ENCODE results near the gene FGF14.

FGF14 gene

DNA sequence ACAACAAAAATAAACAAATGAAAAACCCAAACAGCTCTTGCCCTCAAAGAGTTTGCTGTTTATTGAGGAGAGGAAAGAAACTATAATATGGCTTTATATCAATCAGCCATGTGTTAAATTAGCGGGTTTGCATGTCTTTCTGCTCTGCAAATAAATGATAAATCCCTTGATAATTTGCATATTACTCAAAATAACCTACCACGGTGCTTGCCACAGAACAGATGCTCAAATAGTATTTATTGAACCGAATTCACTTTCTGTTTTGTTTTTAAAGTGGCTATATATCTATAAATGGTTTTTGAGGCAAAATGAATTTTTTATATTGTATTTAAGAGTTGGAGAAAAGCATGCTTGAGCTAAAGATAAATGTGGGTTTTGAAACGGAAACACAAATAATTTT lies 521.3 kb downstream of the FGF14 start:
- H3K79me2 ChIP-seq (ENCODE audit: control insufficient read depth, insufficient read depth, low read length, unreplicated experiment) = no peaks in the 10 kb centered on the region
- no peaks in the 10 kb centered on the region for H3K36me3 ChIP-seq (ENCODE audit: insufficient read depth, low read length)
- H3K27ac ChIP-seq (ENCODE audit: low read depth, low read length) = no peak overlapping the region
- no peak overlapping the region for H3K4me3 ChIP-seq (ENCODE audit: low read depth, low read length)
- H3K4me1 ChIP-seq (ENCODE audit: control insufficient read depth, insufficient read depth, low read length, unreplicated experiment) = peaks cover 3% of the 10 kb centered on the region
- no peaks in the 10 kb centered on the region; the same call in 1 of the 2 replicates for H3K27me3 ChIP-seq (ENCODE audit: insufficient read depth, low read length)
- no peak overlapping the region for H2AFZ ChIP-seq (ENCODE audit: low read length, unreplicated experiment)

DNA sequence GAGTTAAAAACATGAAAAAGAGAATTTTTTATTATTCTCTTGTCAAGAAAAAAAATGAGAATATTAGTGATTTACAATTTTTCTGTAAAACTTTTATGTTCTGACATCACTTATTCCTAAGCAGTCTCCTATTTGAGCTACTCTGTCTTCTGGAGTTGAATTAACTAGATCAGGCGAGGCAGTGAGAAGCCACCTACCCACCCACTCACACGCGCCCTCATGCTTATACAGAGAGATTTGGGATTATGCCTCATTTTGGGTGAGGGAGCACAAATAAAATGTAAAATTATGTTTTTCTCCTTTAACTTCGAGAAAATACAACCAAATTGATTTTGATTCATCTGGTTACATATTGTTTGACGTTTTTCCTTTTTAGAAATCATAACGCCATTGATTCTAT lies 524.9 kb downstream of the FGF14 start:
- H3K27me3 ChIP-seq (ENCODE audit: insufficient read depth, low read length) = no peaks in the 10 kb centered on the region
- no peaks in the 10 kb centered on the region for H3K79me2 ChIP-seq (ENCODE audit: control insufficient read depth, insufficient read depth, low read length, unreplicated experiment)
- H3K4me1 ChIP-seq (ENCODE audit: control insufficient read depth, insufficient read depth, low read length, unreplicated experiment) = peaks cover 13% of the 10 kb centered on the region
- H2AFZ ChIP-seq (ENCODE audit: low read length, unreplicated experiment) = no peak overlapping the region
- H3K27ac ChIP-seq (ENCODE audit: low read depth, low read length) = no peak overlapping the region
- no peaks in the 10 kb centered on the region for H3K36me3 ChIP-seq (ENCODE audit: insufficient read depth, low read length)
- H3K4me3 ChIP-seq (ENCODE audit: low read depth, low read length) = no peak overlapping the region

DNA sequence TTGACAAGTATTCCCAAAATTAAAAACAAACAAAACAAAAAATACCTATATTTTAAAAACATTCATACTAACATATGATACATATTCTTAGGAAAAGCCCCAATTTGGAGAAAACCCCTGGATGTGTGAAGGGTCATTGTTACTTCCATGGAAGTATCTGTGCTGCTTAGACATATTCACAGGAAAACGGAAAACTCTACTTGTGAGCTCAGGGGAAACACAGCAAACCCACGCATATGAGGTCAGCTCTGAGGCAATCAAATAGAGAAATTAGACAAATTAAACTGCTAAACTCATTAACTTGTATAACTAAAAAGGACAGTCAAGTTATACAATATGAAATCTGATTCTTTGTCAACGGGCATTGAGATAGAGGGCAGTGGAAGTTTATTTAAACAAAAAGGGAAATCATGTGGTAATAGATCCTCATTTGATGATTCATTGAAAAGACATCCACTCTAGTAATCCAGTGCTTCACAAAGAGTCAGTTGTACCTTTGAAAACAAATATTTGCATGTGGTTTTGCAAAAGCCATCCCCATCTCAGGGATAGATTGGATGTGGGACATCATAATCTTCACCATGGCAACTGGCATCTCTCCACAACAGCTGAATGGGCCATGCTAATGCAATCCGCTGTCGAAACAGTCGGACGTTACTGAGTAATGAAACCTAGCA lies 526.0 kb downstream of the FGF14 start:
- Histone ChIP-seq H3K36me3 (ENCODE audit: insufficient read depth, low read length) (no peaks in the 10 kb centered on the region), H3K4me1 (ENCODE audit: control insufficient read depth, insufficient read depth, low read length, unreplicated experiment) (peaks cover 13% of the 10 kb centered on the region), H3K4me3 (ENCODE audit: low read depth, low read length) (no peak overlapping the region), H2AFZ (ENCODE audit: low read length, unreplicated experiment) (no peak overlapping the region), H3K27me3 (ENCODE audit: insufficient read depth, low read length) (no peaks in the 10 kb centered on the region), H3K79me2 (ENCODE audit: control insufficient read depth, insufficient read depth, low read length, unreplicated experiment) (no peaks in the 10 kb centered on the region), H3K27ac (ENCODE audit: low read depth, low read length) (no peak overlapping the region)

DNA sequence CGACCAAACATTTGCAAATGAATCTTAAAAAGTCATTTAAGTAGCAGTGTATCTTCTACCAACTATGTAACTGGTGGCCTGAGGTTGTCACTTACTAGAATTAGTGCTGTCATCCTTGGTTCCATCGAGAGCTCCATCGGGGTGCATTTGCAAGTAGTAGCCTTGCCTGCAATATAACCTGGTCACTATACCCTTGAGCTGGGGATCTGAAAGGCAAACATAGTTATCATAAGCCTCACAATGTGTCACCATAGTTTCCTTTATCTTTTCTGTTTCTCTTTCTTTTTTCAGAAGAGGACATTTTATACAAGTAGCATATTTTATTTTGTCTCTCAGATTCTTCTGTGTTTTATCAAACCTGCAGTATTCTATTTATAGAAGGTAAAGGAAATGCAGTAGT lies 526.8 kb downstream of the FGF14 start:
- no peak overlapping the region for H3K4me3 ChIP-seq (ENCODE audit: low read depth, low read length)
- H2AFZ ChIP-seq (ENCODE audit: low read length, unreplicated experiment) = no peak overlapping the region
- no peaks in the 10 kb centered on the region for H3K79me2 ChIP-seq (ENCODE audit: control insufficient read depth, insufficient read depth, low read length, unreplicated experiment)
- no peaks in the 10 kb centered on the region for H3K36me3 ChIP-seq (ENCODE audit: insufficient read depth, low read length)
- H3K27ac ChIP-seq (ENCODE audit: low read depth, low read length) = no peak overlapping the region
- peaks cover 13% of the 10 kb centered on the region for H3K4me1 ChIP-seq (ENCODE audit: control insufficient read depth, insufficient read depth, low read length, unreplicated experiment)
- H3K27me3 ChIP-seq (ENCODE audit: insufficient read depth, low read length) = no peaks in the 10 kb centered on the region

DNA sequence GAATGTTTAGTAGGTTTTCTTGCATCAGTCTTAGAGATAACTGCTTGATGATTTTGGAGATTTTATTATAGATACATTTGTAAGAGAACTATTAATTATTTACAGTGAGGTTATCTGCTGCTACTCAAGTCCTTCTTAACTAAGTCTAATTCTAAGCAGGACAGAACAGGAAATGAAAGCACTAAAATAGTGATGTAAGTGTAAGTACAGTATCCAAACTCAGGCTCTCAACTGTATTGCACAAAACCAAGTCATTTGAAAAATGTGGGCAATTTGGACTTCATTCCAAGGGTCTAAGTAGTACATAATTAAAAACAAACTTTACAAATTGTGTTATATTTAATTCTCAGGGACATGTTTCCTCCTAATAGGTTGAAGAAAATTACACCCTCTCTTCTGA lies 532.3 kb downstream of the FGF14 start:
- Histone ChIP-seq H3K4me1 (ENCODE audit: control insufficient read depth, insufficient read depth, low read length, unreplicated experiment) (no peaks in the 10 kb centered on the region), H3K27ac (ENCODE audit: low read depth, low read length) (no peak overlapping the region), H3K36me3 (ENCODE audit: insufficient read depth, low read length) (no peaks in the 10 kb centered on the region), H3K79me2 (ENCODE audit: control insufficient read depth, insufficient read depth, low read length, unreplicated experiment) (no peaks in the 10 kb centered on the region), H3K4me3 (ENCODE audit: low read depth, low read length) (no peak overlapping the region), H2AFZ (ENCODE audit: low read length, unreplicated experiment) (no peak overlapping the region), H3K27me3 (ENCODE audit: insufficient read depth, low read length) (no peaks in the 10 kb centered on the region)

DNA sequence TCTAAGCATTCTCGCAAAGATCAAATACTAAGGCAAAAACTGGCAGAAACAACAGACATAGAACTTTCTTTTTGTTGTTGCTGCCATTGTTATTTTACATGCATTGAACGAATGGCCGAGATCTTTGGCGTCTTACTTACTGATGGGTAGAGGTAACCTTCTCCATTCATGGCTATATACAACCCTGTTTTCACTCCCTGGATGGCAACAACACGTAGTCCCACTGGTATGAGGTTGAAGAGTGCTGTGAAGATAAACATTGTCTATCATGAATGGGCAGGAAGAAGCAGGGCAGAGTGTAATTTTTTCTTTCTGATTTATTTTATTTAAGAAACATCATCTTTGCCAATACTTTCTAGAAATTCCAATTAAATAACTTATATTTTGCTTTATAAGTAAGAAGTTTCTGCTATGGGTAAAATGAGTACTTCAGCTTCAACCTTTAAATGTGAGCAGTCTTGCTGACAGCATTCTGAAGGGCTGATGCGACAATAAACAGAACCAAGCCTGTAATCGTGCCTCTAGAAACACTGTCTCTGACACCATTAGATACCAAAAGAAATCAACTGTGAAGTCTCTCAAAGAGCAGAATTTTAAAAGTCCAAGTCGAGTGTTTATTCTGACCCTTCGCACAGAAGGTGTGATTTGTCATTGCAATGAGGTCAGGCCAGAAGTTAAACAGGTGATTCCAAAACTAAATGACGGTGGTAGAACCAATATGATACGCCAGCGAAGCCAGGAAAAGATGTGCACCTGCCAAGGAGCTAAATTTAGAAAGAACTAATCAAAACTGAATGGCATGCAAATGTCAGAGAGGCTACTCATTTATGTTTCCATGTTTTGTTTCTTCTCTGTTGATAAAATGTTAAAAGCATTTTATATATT lies 533.0 kb downstream of the FGF14 start:
- Histone ChIP-seq H3K27ac (ENCODE audit: low read depth, low read length) (no peak overlapping the region), H3K27me3 (ENCODE audit: insufficient read depth, low read length) (no peaks in the 10 kb centered on the region), H3K79me2 (ENCODE audit: control insufficient read depth, insufficient read depth, low read length, unreplicated experiment) (no peaks in the 10 kb centered on the region), H3K4me3 (ENCODE audit: low read depth, low read length) (no peak overlapping the region), H3K4me1 (ENCODE audit: control insufficient read depth, insufficient read depth, low read length, unreplicated experiment) (no peaks in the 10 kb centered on the region), H3K36me3 (ENCODE audit: insufficient read depth, low read length) (no peaks in the 10 kb centered on the region), H2AFZ (ENCODE audit: low read length, unreplicated experiment) (no peak overlapping the region)

DNA sequence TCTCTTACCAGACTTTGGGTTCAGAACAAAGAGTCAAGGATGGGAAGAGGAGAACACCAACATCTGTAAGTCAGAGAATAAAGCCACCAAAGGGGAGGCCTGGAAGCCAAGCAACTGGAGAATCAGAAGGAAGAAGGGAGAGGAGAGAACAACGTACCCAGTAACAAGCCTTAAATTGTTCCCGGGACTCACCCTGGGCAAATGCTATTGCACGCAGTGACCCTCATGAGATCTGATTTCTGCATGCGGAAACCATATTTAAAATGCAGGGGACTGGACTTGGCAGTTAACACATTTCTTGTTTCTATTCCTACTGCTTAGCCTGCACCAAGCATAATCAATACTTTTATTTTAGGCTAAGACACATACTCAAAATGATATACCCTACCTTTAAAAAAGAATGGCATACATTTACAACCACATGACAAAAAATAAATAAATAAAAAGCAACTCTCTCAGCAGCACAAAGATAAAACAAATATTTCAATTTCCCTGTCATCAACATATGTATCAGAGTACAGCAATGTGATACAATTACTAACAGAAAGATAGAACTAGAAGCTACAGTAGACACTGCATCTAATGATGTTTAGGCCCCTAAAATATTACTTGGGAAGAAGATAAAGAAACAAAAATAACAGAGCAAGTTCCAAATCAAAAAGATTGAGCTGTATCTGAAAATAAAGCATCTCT lies 534.8 kb downstream of the FGF14 start:
- Histone ChIP-seq H3K79me2 (ENCODE audit: control insufficient read depth, insufficient read depth, low read length, unreplicated experiment) (no peaks in the 10 kb centered on the region), H3K4me1 (ENCODE audit: control insufficient read depth, insufficient read depth, low read length, unreplicated experiment) (no peaks in the 10 kb centered on the region), H3K27ac (ENCODE audit: low read depth, low read length) (no peak overlapping the region), H3K36me3 (ENCODE audit: insufficient read depth, low read length) (no peaks in the 10 kb centered on the region), H3K4me3 (ENCODE audit: low read depth, low read length) (no peak overlapping the region), H3K27me3 (ENCODE audit: insufficient read depth, low read length) (peaks cover 6% of the 10 kb centered on the region; the same call in 1 of the 2 replicates), H2AFZ (ENCODE audit: low read length, unreplicated experiment) (no peak overlapping the region)

DNA sequence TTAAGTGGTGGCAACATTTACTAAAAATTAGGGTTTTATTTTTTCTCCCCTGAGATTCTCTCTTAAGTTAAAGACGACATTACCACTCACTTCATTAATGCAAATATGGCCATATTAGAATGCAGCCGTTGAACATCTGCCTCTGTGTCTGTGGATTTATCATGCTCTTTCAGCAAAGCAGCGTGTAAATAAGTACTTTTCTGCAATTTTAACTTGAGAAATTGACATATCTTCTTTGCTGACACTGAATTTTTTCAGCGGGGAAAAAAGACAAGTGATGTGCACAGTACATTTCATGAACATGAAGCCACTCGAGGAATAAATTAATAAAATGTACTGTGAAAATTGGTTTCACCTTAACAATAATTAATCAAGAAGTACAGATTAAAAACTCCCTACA lies 543.0 kb downstream of the FGF14 start:
- no peak overlapping the region for H3K27ac ChIP-seq (ENCODE audit: low read depth, low read length)
- H3K79me2 ChIP-seq (ENCODE audit: control insufficient read depth, insufficient read depth, low read length, unreplicated experiment) = no peaks in the 10 kb centered on the region
- no peaks in the 10 kb centered on the region for H3K4me1 ChIP-seq (ENCODE audit: control insufficient read depth, insufficient read depth, low read length, unreplicated experiment)
- peaks cover 7% of the 10 kb centered on the region; the same call in 1 of the 2 replicates for H3K27me3 ChIP-seq (ENCODE audit: insufficient read depth, low read length)
- no peaks in the 10 kb centered on the region for H3K36me3 ChIP-seq (ENCODE audit: insufficient read depth, low read length)
- H2AFZ ChIP-seq (ENCODE audit: low read length, unreplicated experiment) = no peak overlapping the region
- no peak overlapping the region for H3K4me3 ChIP-seq (ENCODE audit: low read depth, low read length)

DNA sequence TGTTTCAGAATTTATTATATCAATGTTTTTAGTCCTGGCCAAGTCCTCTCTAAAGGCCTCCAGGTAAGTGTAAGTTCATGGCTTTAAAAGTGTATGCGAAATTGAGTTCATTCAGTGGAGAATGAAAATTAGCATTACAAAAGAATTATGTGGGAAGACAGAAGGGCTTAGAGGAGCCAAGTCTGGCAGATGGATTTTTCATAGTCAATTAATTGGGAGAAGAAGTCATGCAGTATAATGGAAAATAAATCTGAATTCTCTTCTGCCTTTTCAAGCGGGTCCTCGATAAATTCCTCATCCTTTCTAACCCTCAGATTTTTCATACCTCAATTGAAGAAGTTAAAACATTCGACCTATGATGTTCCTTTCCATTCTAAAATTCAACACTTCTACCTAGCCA lies 555.1 kb downstream of the FGF14 start:
- Histone ChIP-seq H3K27ac (ENCODE audit: low read depth, low read length) (no peak overlapping the region), H3K36me3 (ENCODE audit: insufficient read depth, low read length) (no peaks in the 10 kb centered on the region), H3K4me1 (ENCODE audit: control insufficient read depth, insufficient read depth, low read length, unreplicated experiment) (peaks cover 10% of the 10 kb centered on the region), H3K79me2 (ENCODE audit: control insufficient read depth, insufficient read depth, low read length, unreplicated experiment) (no peaks in the 10 kb centered on the region), H2AFZ (ENCODE audit: low read length, unreplicated experiment) (no peak overlapping the region), H3K4me3 (ENCODE audit: low read depth, low read length) (no peak overlapping the region), H3K27me3 (ENCODE audit: insufficient read depth, low read length) (no peaks in the 10 kb centered on the region)

DNA sequence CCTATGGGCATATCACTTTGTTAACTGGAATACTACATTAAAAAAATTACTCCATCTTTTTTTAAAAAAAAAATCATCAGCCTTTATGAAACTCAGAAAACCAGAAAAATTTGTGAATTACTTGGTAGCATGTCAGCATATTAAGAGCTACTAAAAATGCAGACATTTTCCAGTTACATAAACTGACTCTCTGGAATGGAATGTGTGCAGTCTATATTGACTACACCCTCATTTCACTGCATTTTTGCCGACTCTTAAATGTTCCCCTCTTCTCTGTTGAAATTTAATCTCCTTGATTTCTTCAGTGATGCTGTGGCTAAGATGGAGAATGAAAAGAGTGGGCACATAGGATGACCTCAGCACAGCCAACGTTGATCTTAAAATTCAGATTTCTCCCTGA lies 555.6 kb downstream of the FGF14 start:
- Histone ChIP-seq H2AFZ (ENCODE audit: low read length, unreplicated experiment) (no peak overlapping the region), H3K4me3 (ENCODE audit: low read depth, low read length) (no peak overlapping the region), H3K79me2 (ENCODE audit: control insufficient read depth, insufficient read depth, low read length, unreplicated experiment) (no peaks in the 10 kb centered on the region), H3K27ac (ENCODE audit: low read depth, low read length) (no peak overlapping the region), H3K4me1 (ENCODE audit: control insufficient read depth, insufficient read depth, low read length, unreplicated experiment) (peaks cover 10% of the 10 kb centered on the region), H3K27me3 (ENCODE audit: insufficient read depth, low read length) (no peaks in the 10 kb centered on the region), H3K36me3 (ENCODE audit: insufficient read depth, low read length) (no peaks in the 10 kb centered on the region)
